Measurements from ENCODE around the gene SLC29A1. TPM values are rescaled to one million over a fixed set of nuclear protein-coding genes. Genes with fewer than 3 reads are reported as not detected.
A peak's percentile ranks its signal among the peaks of the same experiment; 100 is the strongest.

SLC29A1 gene
- total and polyA plus RNA-seq, 4 donors: 16.1 to 51.8 (median 27.2) TPM

DNA sequence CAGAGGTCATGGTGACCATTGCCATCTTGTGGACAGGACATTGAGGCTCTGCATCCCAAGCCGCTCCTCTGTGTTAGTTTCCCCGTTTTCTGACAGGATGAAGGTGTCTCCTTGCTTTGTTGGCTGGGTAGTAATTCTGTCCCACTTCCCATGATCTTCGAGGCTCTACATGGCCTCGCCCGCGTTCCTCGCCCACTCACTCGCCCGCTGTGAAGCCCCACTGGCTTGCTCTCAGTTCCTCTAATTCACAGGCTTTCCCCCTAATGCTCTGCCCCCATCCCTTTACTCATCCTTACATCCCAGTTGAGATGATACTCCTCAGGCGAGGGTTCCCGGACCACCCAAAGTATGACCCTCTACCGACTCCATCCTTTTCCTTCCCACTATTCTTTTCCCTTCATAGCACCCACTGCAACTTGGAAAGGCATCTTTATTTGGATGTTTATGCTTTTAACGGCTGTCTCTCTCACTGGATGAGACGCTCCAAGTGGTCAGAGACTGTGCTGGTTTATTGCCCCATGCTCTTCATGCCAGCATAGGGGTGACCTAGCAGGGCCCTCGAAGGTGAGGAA is 34.4 kb downstream of the SLC29A1 start:
- Histone ChIP-seq H3K36me3 (ENCODE audit: control insufficient read depth, insufficient read depth, low read length) (peaks cover 66% of the 10 kb centered on the region), H3K27me3 (ENCODE audit: control insufficient read depth, insufficient read depth, low read length) (no peaks in the 10 kb centered on the region), H3K4me3 (ENCODE audit: low read depth, low read length) (peak overlapping the region; percentile 36), H3K4me1 (ENCODE audit: control insufficient read depth, insufficient read depth, low read length) (peaks cover 47% of the 10 kb centered on the region), H3K9me3 (ENCODE audit: control insufficient read depth, insufficient read depth, low read length) (no peaks in the 10 kb centered on the region), H3K27ac (ENCODE audit: low read depth, low read length) (peak overlapping the region; percentile 87)
- 32% methylated on average over 12 of the region's 15 CpGs for WGBS (ENCODE audit: insufficient coverage)
- no peak for DNase-seq (ENCODE audit: low read depth in 4 of 6, low spot score in 6 of 6)

DNA sequence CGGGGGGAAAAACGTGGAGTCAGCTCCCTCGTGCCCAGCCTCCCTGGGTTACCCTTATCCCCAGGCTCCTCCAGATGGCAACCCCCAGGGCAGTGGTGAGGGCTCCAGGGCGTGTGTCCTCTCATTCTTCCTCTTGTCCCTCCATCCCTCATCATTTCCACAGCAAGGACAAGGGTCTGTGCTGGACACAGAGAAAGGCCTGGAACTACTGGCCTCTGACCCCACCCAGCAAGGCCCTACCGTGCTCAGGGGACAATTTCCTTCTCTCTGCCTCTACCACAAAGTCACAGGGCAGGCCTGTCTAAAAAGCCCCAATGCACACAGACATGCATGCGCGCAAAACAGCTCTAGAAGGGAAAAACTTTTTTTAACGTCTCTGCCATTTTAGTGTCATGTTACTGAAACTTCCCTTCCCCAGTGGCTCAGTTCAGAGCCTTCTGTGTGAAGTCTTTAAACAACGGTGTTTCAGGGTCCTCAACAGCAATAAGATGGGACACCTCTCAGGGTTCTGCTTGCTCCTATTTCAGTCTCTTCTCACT is 35.0 kb downstream of the SLC29A1 start:
- no peak for DNase-seq (ENCODE audit: low read depth in 4 of 6, low spot score in 6 of 6)
- WGBS (ENCODE audit: insufficient coverage): 82% methylated on average over 7 of the region's 9 CpGs
- Histone ChIP-seq H3K27ac (ENCODE audit: low read depth, low read length) (no peak overlapping the region), H3K9me3 (ENCODE audit: control insufficient read depth, insufficient read depth, low read length) (no peaks in the 10 kb centered on the region), H3K4me3 (ENCODE audit: low read depth, low read length) (no peak overlapping the region), H3K4me1 (ENCODE audit: control insufficient read depth, insufficient read depth, low read length) (peaks cover 52% of the 10 kb centered on the region), H3K27me3 (ENCODE audit: control insufficient read depth, insufficient read depth, low read length) (no peaks in the 10 kb centered on the region), H3K36me3 (ENCODE audit: control insufficient read depth, insufficient read depth, low read length) (peaks cover 63% of the 10 kb centered on the region)

DNA sequence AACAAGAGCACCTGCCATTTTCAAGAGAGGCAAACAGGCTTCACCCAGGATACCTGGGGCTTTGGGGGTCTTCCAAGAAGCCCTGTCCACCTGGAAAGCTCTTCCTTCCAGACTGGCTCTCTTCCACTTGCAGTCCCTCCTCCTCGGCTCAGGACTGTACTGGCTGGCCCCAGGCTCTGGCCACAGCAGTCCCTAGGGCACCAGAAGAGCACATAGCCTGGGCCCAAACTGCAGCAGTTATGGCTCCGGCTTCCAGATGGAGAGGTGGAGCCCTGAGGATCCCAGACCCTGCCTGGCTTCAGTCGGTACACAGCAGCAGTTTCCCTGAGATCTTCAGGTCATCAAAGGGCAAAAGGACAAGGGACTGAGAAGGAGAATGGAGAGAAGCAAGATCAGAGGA is 35.5 kb downstream of the SLC29A1 start:
- no peak for DNase-seq (ENCODE audit: low read depth in 4 of 6, low spot score in 6 of 6)

DNA sequence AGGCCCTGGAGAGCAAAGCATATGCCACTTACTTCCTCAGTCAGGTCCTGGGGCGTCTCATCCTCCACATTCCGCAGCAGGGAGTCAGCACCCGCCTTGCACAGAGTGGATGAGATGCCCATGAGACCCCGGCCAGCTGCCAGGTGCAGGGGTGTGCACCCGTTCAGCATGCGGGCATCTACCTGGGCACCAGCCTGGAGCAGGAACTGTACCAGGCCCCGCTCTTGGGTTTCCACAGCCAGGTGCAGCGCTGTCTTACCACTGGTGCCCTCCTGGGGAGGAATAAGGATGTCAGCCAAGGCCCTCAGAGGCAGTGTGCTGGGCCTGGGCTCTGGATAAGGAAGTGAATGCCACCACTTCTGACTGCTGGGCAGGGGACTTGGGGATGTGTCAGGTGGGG is 36.6 kb downstream of the SLC29A1 start:
- no peak for DNase-seq (ENCODE audit: low read depth in 4 of 6, low spot score in 6 of 6)
- H3K4me3 ChIP-seq (ENCODE audit: low read depth, low read length): no peak overlapping the region
- no peaks in the 10 kb centered on the region for H3K9me3 ChIP-seq (ENCODE audit: control insufficient read depth, insufficient read depth, low read length)
- peaks cover 50% of the 10 kb centered on the region for H3K36me3 ChIP-seq (ENCODE audit: control insufficient read depth, insufficient read depth, low read length)
- 95% methylated on average over 8 of the region's 8 CpGs for WGBS (ENCODE audit: insufficient coverage)
- no peak overlapping the region for H3K27ac ChIP-seq (ENCODE audit: low read depth, low read length)
- peaks cover 58% of the 10 kb centered on the region for H3K4me1 ChIP-seq (ENCODE audit: control insufficient read depth, insufficient read depth, low read length)
- H3K27me3 ChIP-seq (ENCODE audit: control insufficient read depth, insufficient read depth, low read length): no peaks in the 10 kb centered on the region

More for the DNA sequence above, 35.5 kb downstream of the SLC29A1 start:
- Histone ChIP-seq H3K36me3 (ENCODE audit: control insufficient read depth, insufficient read depth, low read length) (peaks cover 61% of the 10 kb centered on the region), H3K9me3 (ENCODE audit: control insufficient read depth, insufficient read depth, low read length) (no peaks in the 10 kb centered on the region), H3K27me3 (ENCODE audit: control insufficient read depth, insufficient read depth, low read length) (no peaks in the 10 kb centered on the region), H3K4me1 (ENCODE audit: control insufficient read depth, insufficient read depth, low read length) (peaks cover 58% of the 10 kb centered on the region), H3K27ac (ENCODE audit: low read depth, low read length) (no peak overlapping the region), H3K4me3 (ENCODE audit: low read depth, low read length) (no peak overlapping the region)
- WGBS (ENCODE audit: insufficient coverage): 97% methylated on average over 3 of the region's 3 CpGs

DNA sequence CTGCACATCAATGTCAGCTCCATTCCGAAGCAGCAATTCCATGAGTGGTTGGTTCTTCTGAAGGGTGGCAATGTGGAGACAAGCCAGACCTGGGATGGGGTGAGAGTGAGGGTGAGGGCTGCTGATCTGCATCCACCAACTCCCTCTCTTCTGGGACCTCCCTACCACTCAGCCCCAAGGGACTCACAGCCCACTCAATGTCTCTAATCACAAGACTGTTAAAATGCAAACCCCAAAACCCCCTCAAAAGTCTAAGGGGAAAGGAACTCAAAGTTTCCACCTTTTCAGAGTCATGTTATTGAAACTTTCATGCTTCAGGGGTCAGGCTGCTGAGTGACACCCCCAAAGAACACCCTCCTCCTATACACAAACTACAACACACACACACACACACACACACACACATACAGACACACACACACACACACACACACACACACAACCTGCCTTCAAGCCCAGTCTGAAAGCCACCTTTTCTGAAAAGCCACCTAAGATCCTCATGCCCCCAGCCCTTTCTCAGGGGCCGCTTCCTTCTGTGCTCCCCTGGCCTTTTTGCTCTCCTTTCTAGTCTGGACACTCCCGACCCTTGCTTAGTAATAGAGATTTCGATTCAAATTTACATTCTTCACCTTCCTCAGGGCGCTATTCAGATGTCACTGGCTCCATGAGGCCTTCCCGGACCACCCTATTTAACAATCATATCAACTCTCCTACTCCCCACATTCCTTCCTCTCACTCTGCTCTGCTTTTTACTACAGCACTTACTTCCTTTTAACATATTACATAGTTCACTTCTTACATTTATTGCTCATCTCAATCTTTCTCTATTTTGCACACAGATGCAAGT is 37.3 kb downstream of the SLC29A1 start:
- peaks cover 54% of the 10 kb centered on the region for H3K4me1 ChIP-seq (ENCODE audit: control insufficient read depth, insufficient read depth, low read length)
- H3K36me3 ChIP-seq (ENCODE audit: control insufficient read depth, insufficient read depth, low read length): peaks cover 43% of the 10 kb centered on the region
- no peak overlapping the region for H3K4me3 ChIP-seq (ENCODE audit: low read depth, low read length)
- no peaks in the 10 kb centered on the region for H3K27me3 ChIP-seq (ENCODE audit: control insufficient read depth, insufficient read depth, low read length)
- 100% methylated on average over 4 of the region's 6 CpGs for WGBS (ENCODE audit: insufficient coverage)
- DNase-seq (ENCODE audit: low read depth in 4 of 6, low spot score in 6 of 6): no peak
- H3K27ac ChIP-seq (ENCODE audit: low read depth, low read length): no peak overlapping the region
- H3K9me3 ChIP-seq (ENCODE audit: control insufficient read depth, insufficient read depth, low read length): no peaks in the 10 kb centered on the region

DNA sequence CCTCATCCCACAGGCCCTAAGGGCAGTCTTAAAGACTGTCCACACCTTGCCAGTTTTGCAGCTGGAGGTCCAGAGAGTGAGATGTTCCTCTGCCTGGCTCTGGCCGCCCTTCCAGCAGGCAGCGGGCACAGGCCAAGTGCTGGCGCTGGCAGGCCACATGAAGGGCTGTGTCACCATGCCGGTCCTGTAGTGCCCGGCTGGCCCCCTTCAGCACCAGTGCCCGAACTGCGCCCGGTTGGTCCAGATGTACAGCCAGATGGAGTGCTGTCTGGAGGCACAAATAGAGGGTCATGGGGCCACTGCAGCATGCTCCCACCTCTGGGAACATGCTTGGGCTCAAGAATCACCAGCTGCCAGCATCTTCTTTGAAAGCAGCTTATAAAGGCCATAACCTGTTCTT is 38.2 kb downstream of the SLC29A1 start:
- Histone ChIP-seq H3K36me3 (ENCODE audit: control insufficient read depth, insufficient read depth, low read length) (peaks cover 37% of the 10 kb centered on the region), H3K27me3 (ENCODE audit: control insufficient read depth, insufficient read depth, low read length) (no peaks in the 10 kb centered on the region), H3K4me3 (ENCODE audit: low read depth, low read length) (no peak overlapping the region), H3K9me3 (ENCODE audit: control insufficient read depth, insufficient read depth, low read length) (no peaks in the 10 kb centered on the region), H3K27ac (ENCODE audit: low read depth, low read length) (no peak overlapping the region), H3K4me1 (ENCODE audit: control insufficient read depth, insufficient read depth, low read length) (peaks cover 48% of the 10 kb centered on the region)
- DNase-seq (ENCODE audit: low read depth in 4 of 6, low spot score in 6 of 6): no peak
- 94% methylated on average over 8 of the region's 8 CpGs for WGBS (ENCODE audit: insufficient coverage)

DNA sequence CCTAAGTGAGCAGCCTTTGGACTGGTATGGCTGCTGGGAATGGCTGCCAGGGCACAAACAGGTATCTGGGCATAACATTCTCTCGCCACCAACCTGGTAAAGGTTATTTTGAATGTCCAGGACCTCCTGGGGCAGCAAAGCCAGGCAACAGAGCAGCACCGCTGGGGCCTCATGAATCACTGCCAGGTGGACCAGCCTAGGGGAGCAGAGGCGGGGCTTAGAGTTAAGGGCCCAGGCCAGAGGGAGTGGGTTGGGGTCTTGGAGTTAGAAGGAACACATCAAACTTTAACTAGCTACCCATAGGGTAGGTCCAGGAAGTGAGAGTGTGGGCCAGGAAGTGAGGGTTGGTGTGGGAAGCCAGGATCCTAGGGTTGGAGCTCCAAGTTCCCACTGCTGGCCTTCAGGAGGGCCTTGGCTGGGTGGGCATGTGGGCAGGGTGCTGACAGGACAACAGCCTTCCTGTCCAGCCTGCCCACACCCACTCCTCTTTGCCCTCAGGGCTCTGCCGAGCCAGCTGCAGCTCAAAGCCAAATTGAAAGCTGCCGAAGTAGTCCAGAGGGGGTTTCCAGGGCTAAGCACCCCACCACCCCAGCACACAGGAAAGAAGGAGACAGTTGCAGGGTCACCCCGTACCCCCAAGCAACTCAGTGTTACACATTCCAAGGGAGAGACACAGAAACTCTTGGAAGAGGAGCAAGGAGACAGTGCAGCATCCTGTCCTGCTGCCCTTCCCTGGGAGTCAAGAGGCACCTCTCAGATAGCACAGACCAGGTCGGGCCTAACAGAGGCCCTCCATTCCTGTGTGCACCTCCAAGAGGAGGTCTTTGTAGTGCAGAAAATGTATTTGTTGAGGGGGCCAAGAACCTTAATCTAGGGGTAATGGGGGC is 39.3 kb downstream of the SLC29A1 start:
- Histone ChIP-seq H3K9me3 (ENCODE audit: control insufficient read depth, insufficient read depth, low read length) (no peaks in the 10 kb centered on the region), H3K27ac (ENCODE audit: low read depth, low read length) (no peak overlapping the region), H3K36me3 (ENCODE audit: control insufficient read depth, insufficient read depth, low read length) (peaks cover 34% of the 10 kb centered on the region), H3K4me1 (ENCODE audit: control insufficient read depth, insufficient read depth, low read length) (peaks cover 42% of the 10 kb centered on the region), H3K4me3 (ENCODE audit: low read depth, low read length) (peak overlapping the region; percentile 85), H3K27me3 (ENCODE audit: control insufficient read depth, insufficient read depth, low read length) (no peaks in the 10 kb centered on the region)
- no peak for DNase-seq (ENCODE audit: low read depth in 4 of 6, low spot score in 6 of 6)
- 76% methylated on average over 4 of the region's 7 CpGs for WGBS (ENCODE audit: insufficient coverage)

DNA sequence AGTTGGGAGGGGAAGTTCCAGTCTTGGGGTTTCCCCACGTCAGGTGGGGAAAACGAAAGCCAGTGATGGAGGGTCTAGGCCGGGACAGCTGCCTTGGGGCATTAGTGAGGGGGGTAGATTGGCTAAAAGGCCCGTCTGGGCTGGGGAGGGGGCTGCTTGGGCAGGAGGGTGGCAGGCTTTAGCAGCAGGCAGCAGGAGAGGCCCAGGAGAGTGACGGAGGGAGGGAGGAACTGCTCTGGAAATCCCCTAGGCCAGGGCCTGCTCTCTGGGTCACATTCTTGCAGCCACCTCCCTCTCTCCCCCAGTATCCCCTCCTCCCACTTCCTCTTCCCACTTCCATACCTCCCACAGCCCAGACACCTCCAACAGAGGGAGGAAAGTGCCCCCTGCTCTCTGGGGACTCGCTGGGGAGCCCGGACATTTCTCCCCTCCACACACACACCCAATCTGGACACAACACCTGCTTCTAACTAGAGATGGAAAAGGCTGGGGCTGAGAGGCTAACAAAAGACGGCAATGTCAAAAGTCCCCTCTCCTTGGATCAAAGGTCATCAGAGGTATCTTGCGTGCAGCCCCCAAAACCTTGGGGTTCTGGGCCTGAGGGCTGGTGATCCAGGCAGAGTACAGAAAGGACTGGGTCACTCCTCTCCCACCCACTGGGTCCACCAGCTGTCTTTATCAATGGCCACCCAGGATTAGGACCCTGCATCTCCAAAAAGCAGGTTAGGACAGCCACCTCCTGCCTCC is 40.1 kb downstream of the SLC29A1 start:
- H3K27ac ChIP-seq (ENCODE audit: low read depth, low read length): no peak overlapping the region
- H3K27me3 ChIP-seq (ENCODE audit: control insufficient read depth, insufficient read depth, low read length): no peaks in the 10 kb centered on the region

More for the DNA sequence above, 40.1 kb downstream of the SLC29A1 start:
- no peak for DNase-seq (ENCODE audit: low read depth in 4 of 6, low spot score in 6 of 6)
- Histone ChIP-seq H3K36me3 (ENCODE audit: control insufficient read depth, insufficient read depth, low read length) (peaks cover 34% of the 10 kb centered on the region), H3K4me3 (ENCODE audit: low read depth, low read length) (peak overlapping the region; percentile 85), H3K4me1 (ENCODE audit: control insufficient read depth, insufficient read depth, low read length) (peaks cover 41% of the 10 kb centered on the region), H3K9me3 (ENCODE audit: control insufficient read depth, insufficient read depth, low read length) (no peaks in the 10 kb centered on the region)
- WGBS (ENCODE audit: insufficient coverage): 61% methylated on average over 7 of the region's 9 CpGs

All from spinal cord (tissue), 10 donors.